ENCODE data around the gene ARHGAP25.

- TF ChIP-seq POLR2A (IDR thresholded peaks at IDR 0.05; ENCODE audit: borderline replicate concordance, extremely low read depth, insufficient read depth, insufficient read length) (no peak), EZH2 (IDR thresholded peaks at IDR 0.05) (no peak), POLR2AphosphoS5 (IDR thresholded peaks at IDR 0.05; ENCODE audit: low read depth, low read length) (no peak), CTCF (IDR thresholded peaks at IDR 0.05 in 2 of 3, conservative IDR thresholded peaks at IDR 0.05 in 1 of 3; ENCODE audit: borderline replicate concordance in 1 of 3, insufficient read depth in 1 of 3, low read depth in 2 of 3, low read length in 2 of 3) (no peak), REST (IDR thresholded peaks at IDR 0.05; ENCODE audit: low read depth) (no peak), FOSL1 (IDR thresholded peaks at IDR 0.05; ENCODE audit: low read depth) (no peak), JUND (IDR thresholded peaks at IDR 0.05) (no peak), ZNF274 (IDR thresholded peaks at IDR 0.05; ENCODE audit: low read depth, low read length) (no peak), TCF7L2 (IDR thresholded peaks at IDR 0.05; ENCODE audit: borderline replicate concordance, extremely low read depth, insufficient read depth, insufficient read length) (no peak), EZH2phosphoT487 (IDR thresholded peaks at IDR 0.05; ENCODE audit: borderline replicate concordance) (no peak), RAD21 (IDR thresholded peaks at IDR 0.05; ENCODE audit: low read depth) (no peak), SIN3A (IDR thresholded peaks at IDR 0.05; ENCODE audit: low read depth) (no peak)
- TF ChIP-seq, protein P1, sequence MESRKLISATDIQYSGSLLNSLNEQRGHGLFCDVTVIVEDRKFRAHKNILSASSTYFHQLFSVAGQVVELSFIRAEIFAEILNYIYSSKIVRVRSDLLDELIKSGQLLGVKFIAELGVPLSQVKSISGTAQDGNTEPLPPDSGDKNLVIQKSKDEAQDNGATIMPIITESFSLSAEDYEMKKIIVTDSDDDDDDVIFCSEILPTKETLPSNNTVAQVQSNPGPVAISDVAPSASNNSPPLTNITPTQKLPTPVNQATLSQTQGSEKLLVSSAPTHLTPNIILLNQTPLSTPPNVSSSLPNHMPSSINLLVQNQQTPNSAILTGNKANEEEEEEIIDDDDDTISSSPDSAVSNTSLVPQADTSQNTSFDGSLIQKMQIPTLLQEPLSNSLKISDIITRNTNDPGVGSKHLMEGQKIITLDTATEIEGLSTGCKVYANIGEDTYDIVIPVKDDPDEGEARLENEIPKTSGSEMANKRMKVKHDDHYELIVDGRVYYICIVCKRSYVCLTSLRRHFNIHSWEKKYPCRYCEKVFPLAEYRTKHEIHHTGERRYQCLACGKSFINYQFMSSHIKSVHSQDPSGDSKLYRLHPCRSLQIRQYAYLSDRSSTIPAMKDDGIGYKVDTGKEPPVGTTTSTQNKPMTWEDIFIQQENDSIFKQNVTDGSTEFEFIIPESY (IDR thresholded peaks at IDR 0.05; ENCODE audit: extremely low read depth, insufficient replicate concordance, low read length) = no peak
These were observed 72.0 kb downstream of the ARHGAP25 start for GRCh38 chr2:68806511-68807109.
